Activated T-cell treated with anti-CD3 and anti-CD28 coated beads, Interleukin-2, amount 50 U/mL, for 4 hours (primary cell): ENCODE data around the gene NME4. TPM values are rescaled to one million over a fixed set of nuclear protein-coding genes. Genes with fewer than 3 reads are reported as not detected.
A peak's percentile ranks its signal among the peaks of the same experiment; 100 is the strongest.

Experiments used
- ATAC-seq, 2 donors: fragments of 200-7000 bp; cut with Tn5 transposase; one replicate each; pipeline ENCODE4 v1.10.0; 2021
- DNase-seq: peaks from one replicate; pipeline ENCODE4 v3.0.0-alpha.2; 2020
- H3K27me3 Mint-ChIP-seq: one replicate; pipeline ENCODE4 v1.8.0; 2021; ENCODE audit warnings: low read depth, mixed read lengths
- H3K36me3 Mint-ChIP-seq: one replicate; pipeline ENCODE4 v1.8.0; 2022; ENCODE audit warnings: mixed read lengths; ENCODE audit not compliant: insufficient read depth
- H3K4me1 Mint-ChIP-seq: one replicate; pipeline ENCODE4 v1.8.0; 2021; ENCODE audit warnings: low read depth, mixed read lengths
- H3K4me3 Mint-ChIP-seq: one replicate; pipeline ENCODE4 v1.8.0; 2021; ENCODE audit warnings: mild to moderate bottlenecking, moderate library complexity, mixed read lengths
- H3K9me3 Mint-ChIP-seq: one replicate; pipeline ENCODE4 v1.8.0; 2021; ENCODE audit warnings: mixed read lengths
- total RNA-seq, 3 donors: library from RNA; stranded (reverse); gene quantifications; one replicate each; pipeline ENCODE4 v1.2.1, GENCODE V29; 2021

NME4 gene
- total RNA-seq, 3 donors from 2014 or later, result 46.1 to 78.9 (median 52.7) TPM

- Mint-ChIP-seq H3K27me3 (no peaks in the 10 kb centered on the region), H3K4me1 (peaks cover 14% of the 10 kb centered on the region), H3K36me3 (peaks cover 6% of the 10 kb centered on the region), H3K9me3 (no peaks in the 10 kb centered on the region), H3K4me3 (peak overlapping the region; percentile 68)
- DNase-seq (no peak), ATAC-seq (no peak)
These were observed 27.0 kb upstream of the NME4 start for GRCh38 chr16:369866-370436.

DNA sequence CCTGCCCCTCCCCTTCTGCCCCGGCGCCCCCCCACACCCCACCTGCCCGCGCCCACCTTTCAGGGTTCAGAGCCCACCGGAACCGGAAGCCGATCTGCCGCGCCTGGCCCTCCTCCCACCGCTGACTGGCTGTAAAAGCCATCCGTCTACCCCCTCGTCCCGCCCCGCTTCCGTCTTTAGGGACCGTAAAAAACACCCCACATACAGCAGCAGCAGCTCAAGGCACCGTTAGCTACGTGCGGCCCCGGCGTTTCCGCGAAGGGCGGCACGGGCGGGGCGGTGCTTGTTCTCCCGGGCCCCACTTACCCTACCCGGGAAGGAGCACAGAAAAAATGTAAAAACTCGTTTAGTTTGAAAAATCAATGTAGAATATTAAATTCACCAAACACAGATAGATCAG, 26.6 kb upstream of the NME4 start, which contains the start of gene MRPL28:
MRPL28 (minus strand) TSS at position 96 of the 400 bp plus-strand sequence. CDS start 320 bp downstream, outside the sequence.
- Mint-ChIP-seq H3K9me3 (no peaks in the 10 kb centered on the region), H3K27me3 (no peaks in the 10 kb centered on the region), H3K4me1 (peaks cover 14% of the 10 kb centered on the region), H3K4me3 (peak within 1 kb of the TSS; percentile 82), H3K36me3 (peaks cover 6% of the 10 kb centered on the region)
- peak; percentile 91 for DNase-seq
- ATAC-seq, result peak; percentile 99 to 100

DNA sequence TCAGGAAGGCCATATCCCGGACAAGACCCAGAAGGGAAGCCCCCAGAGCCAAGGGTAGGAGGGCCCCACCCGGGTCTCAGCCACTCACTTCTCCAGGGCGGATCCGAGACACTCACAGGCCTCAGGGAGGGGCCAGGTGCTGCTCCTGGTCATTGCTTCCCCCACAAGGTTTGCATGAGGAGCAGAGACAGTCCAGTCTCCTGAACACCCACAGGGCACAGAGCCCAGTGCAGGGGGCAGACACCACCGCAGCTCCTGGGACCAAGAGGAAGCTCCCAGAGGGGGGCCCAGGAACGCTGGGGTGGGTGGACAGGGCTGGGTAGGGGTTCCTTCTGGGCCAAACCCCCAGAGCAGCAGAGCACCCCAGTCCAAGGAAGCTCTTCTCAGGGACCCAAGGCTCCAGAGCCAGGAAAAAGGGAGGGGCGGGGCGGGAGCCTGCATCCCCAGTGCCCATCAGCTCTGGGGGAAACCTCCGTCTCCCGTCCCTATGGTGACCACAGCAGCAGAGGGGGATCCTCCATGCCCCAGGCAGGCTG, 26.0 kb upstream of the NME4 start:
- H3K9me3 Mint-ChIP-seq, result no peaks in the 10 kb centered on the region
- no peaks in the 10 kb centered on the region for H3K27me3 Mint-ChIP-seq
- peaks cover 14% of the 10 kb centered on the region for H3K4me1 Mint-ChIP-seq
- no peak for ATAC-seq
- no peak for DNase-seq
- peaks cover 6% of the 10 kb centered on the region for H3K36me3 Mint-ChIP-seq
- H3K4me3 Mint-ChIP-seq, result peak overlapping the region; percentile 82

GRCh38 chr16:371515-372301, 25.3 kb upstream of the NME4 start:
- Mint-ChIP-seq H3K4me3 (peak overlapping the region; percentile 45), H3K4me1 (peaks cover 14% of the 10 kb centered on the region), H3K27me3 (no peaks in the 10 kb centered on the region), H3K36me3 (peaks cover 5% of the 10 kb centered on the region), H3K9me3 (no peaks in the 10 kb centered on the region)
- ATAC-seq, result no peak
- no peak for DNase-seq

DNA sequence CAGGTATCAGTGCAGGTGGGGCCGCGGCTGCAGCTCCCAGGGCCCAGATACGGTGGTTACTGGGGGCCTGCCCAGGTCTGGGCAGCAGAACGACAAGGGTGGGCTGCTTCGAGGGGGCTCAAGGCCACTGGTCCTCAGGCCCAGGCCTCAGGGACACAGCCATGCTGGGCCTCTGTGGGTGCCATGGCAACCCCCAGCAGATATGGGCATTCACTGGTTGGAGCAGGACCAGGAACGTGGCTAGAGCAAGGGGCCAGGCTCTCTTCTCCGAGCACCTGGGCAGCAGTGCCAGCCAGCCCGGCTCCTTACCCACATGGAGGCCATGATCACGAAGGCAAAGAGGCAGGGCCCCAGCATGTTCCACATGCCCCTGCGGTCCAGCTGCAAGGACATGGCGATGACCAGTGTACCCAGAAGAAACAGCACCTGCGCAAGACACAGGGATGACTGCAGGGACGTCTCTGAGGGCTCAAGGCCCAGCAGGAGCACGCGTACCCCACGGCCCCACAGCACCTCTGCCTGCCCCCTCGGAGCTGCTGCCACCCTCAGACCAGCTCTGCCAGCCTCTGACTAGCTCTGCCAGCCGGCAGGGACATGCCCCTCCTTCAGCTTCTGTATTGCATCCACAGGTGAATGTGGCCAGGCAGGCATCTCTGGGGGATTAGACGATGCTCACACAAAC, 24.6 kb upstream of the NME4 start:
- DNase-seq (no peak), ATAC-seq (no peak)
- Mint-ChIP-seq H3K27me3 (no peaks in the 10 kb centered on the region), H3K4me1 (peaks cover 14% of the 10 kb centered on the region), H3K36me3 (no peaks in the 10 kb centered on the region), H3K9me3 (no peaks in the 10 kb centered on the region), H3K4me3 (no peak overlapping the region)

- no peaks in the 10 kb centered on the region for H3K27me3 Mint-ChIP-seq
- DNase-seq (no peak), ATAC-seq (no peak)
- H3K36me3 Mint-ChIP-seq, result no peaks in the 10 kb centered on the region
- H3K4me1 Mint-ChIP-seq, result peaks cover 14% of the 10 kb centered on the region
- H3K4me3 Mint-ChIP-seq, result no peak overlapping the region
- H3K9me3 Mint-ChIP-seq, result no peaks in the 10 kb centered on the region
These were observed 23.9 kb upstream of the NME4 start for GRCh38 chr16:373020-373598.

GRCh38 chr16:373848-374615, 23.0 kb upstream of the NME4 start:
- Mint-ChIP-seq H3K4me1 (peaks cover 14% of the 10 kb centered on the region), H3K9me3 (no peaks in the 10 kb centered on the region), H3K27me3 (no peaks in the 10 kb centered on the region), H3K4me3 (no peak overlapping the region), H3K36me3 (no peaks in the 10 kb centered on the region)
- ATAC-seq, result no peak
- no peak for DNase-seq

GRCh38 chr16:374616-374926, 22.4 kb upstream of the NME4 start:
- Mint-ChIP-seq H3K9me3 (no peaks in the 10 kb centered on the region), H3K4me3 (no peak overlapping the region), H3K4me1 (peaks cover 14% of the 10 kb centered on the region), H3K36me3 (no peaks in the 10 kb centered on the region), H3K27me3 (no peaks in the 10 kb centered on the region)
- no peak for ATAC-seq
- DNase-seq, result no peak

- ATAC-seq (no peak), DNase-seq (no peak)
- Mint-ChIP-seq H3K27me3 (no peaks in the 10 kb centered on the region), H3K9me3 (no peaks in the 10 kb centered on the region), H3K36me3 (no peaks in the 10 kb centered on the region), H3K4me1 (peaks cover 16% of the 10 kb centered on the region), H3K4me3 (no peak overlapping the region)
These were observed 21.8 kb upstream of the NME4 start for GRCh38 chr16:375212-375611.

DNA sequence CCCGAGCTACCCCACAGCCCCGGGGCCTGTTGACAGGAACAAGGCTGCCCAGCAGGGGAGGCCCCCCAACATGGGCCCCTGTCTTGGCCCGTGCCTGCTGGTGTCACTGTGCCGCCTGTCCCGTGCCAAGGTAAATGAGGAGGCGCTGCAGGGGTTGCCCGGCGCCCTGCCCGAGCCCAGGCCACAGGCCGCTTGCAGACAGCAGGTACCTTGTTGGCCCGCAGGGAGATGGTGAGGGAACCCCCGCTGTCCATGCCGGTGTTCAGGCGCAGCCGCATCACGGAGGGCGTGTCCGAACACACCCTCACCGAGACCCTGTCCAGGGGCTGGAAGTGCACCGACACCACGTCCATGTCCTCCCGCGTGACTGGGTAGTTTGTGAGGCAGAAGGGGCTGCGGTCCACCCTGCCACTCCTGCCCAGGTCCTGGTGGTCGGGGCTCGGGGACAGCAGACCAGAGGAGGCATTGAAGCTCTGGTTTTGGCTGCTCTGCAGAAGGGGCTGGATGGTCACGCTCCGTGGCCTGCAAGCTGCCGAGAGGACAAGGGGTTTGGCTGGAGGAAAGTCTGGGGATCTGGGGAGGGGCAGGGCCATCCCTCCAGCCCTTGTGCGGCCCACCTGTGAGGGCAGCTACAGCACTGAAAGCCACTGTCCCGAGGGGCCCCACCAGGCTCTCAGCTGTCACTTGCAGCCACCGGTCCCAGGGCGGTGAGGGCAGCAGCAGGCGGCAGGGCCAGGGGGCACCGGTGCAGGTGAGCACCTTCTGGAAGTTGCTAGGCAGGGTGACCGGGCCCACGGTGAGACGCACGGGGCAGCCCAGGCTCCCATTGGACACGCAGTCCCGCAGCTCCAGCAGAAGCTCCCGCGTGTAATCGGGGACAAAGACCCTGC, 20.8 kb upstream of the NME4 start:
- H3K4me3 Mint-ChIP-seq, result no peak overlapping the region
- H3K4me1 Mint-ChIP-seq, result peaks cover 12% of the 10 kb centered on the region
- no peaks in the 10 kb centered on the region for H3K27me3 Mint-ChIP-seq
- DNase-seq (no peak), ATAC-seq (no peak)
- no peaks in the 10 kb centered on the region for H3K36me3 Mint-ChIP-seq
- H3K9me3 Mint-ChIP-seq, result no peaks in the 10 kb centered on the region

GRCh38 chr16:376817-377418, 20.1 kb upstream of the NME4 start:
- H3K4me3 Mint-ChIP-seq, result no peak overlapping the region
- peaks cover 12% of the 10 kb centered on the region for H3K4me1 Mint-ChIP-seq
- no peaks in the 10 kb centered on the region for H3K27me3 Mint-ChIP-seq
- DNase-seq (no peak), ATAC-seq (no peak)
- H3K36me3 Mint-ChIP-seq, result no peaks in the 10 kb centered on the region
- no peaks in the 10 kb centered on the region for H3K9me3 Mint-ChIP-seq

DNA sequence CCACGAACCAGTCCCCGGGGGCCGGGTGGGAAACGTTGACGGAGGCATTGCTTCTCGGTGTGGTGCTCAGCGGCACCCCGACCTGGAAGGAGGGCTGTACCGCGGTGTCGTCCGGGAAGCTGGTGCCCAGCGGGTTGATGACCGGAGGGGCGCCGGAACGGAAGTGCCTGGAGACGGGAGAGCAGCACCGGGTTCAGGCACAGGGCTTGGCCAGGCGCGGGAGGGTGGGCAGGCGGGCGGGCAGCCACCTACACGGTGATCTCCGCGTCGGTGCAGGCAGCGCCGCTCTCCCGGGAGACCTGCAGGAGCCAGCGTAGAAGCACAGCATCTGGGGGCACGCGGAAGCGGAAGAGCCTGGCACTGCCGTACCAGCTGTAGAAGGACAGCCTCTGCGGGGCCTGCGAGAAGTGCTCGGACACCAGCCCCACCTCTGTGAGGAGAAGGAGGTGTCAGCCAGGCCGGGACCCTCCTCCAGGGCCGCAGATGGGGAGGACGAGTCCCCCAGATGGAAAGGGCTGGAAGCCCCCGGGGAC, 19.5 kb upstream of the NME4 start:
- Mint-ChIP-seq H3K36me3 (no peaks in the 10 kb centered on the region), H3K4me3 (no peak overlapping the region), H3K4me1 (peaks cover 14% of the 10 kb centered on the region), H3K27me3 (no peaks in the 10 kb centered on the region), H3K9me3 (no peaks in the 10 kb centered on the region)
- DNase-seq, result no peak
- no peak for ATAC-seq
